Right atrium auricular region (tissue), 2 donors: ENCODE measurements around the gene CCNDBP1. TPM values are rescaled to one million over a fixed set of nuclear protein-coding genes. Genes with fewer than 3 reads are reported as not detected.
"Not testable (repeated sequence)": the region's sequence is repeated elsewhere in the genome, so short reads cannot be mapped to it uniquely, and the experiment has no call there.

Source experiments
- DNase-seq: peaks from one replicate; pipeline ENCODE4 v3.0.0-alpha.2; 2019; ENCODE audit warnings: low spot score
- H3K27ac ChIP-seq, 2 donors: fragments of 200-600 bp; sonication (generic); 1 replicate in 1 of 2; 2 replicates in 1 of 2; pipeline ENCODE4 v1.5.1; 2016 to 2019
- H3K27me3 ChIP-seq, 2 donors: fragments of 200-600 bp; sonication (generic); one replicate each; pipeline versions ENCODE4 v1.5.1 to v1.6.0; 2017 to 2019
- H3K36me3 ChIP-seq: fragments of 200-600 bp; sonication (generic); one replicate; pipeline ENCODE4 v1.5.1; 2016
- H3K4me1 ChIP-seq, 2 donors: fragments of 200-600 bp; sonication (generic); one replicate each; pipeline versions ENCODE4 v1.5.1 to v1.6.0; 2017 to 2019
- H3K4me3 ChIP-seq, 2 donors: fragments of 200-600 bp; sonication (generic); 1 replicate in 1 of 2; 2 replicates in 1 of 2; pipeline ENCODE4 v1.5.1; 2017 to 2019; ENCODE audit warnings: mild to moderate bottlenecking in 1 of 2, moderate library complexity in 1 of 2
- H3K9me3 ChIP-seq, 2 donors: fragments of 200-600 bp; sonication (generic); one replicate each; pipeline ENCODE4 v1.5.1; 2019
- total RNA-seq, 2 donors: library from RNA; depleted of rRNA; stranded (reverse); fragments of >200 nt; gene quantifications; one replicate each; pipeline ENCODE4 v1.1.0, GENCODE V29; 2016
- TF ChIP-seq, protein P1 (sequence below), 2 donors: fragments of 200-600 bp; sonication (generic); IDR thresholded peaks; one replicate each; pipeline ENCODE4 v1.5.1; 2019; ENCODE audit warnings: antibody characterized with exemption in 2 of 2

CCNDBP1 gene
- total RNA-seq, 2 donors from 2014 or later: 50.9 to 60.1 TPM

DNA sequence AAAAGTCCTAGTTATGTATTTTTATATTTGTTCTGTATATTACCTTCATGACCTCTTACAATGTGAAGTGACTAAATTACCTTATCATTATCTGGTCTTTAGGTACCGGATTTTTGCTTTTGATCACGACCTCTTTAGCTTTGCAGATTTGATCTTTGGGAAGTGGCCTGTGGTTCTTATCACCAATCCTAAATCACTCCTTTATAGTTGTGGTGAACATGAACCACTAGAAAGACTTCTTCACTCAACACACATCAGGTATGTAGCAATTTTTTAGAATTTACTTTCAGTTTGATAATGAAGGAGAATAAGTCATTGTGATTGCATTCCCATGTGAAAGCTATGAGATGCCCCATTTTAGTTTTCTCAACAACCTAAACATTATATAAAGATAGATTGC is 33.5 kb upstream of the CCNDBP1 start:
- no peak overlapping the region for H3K27ac ChIP-seq
- no peak for DNase-seq
- TF ChIP-seq, protein P1, sequence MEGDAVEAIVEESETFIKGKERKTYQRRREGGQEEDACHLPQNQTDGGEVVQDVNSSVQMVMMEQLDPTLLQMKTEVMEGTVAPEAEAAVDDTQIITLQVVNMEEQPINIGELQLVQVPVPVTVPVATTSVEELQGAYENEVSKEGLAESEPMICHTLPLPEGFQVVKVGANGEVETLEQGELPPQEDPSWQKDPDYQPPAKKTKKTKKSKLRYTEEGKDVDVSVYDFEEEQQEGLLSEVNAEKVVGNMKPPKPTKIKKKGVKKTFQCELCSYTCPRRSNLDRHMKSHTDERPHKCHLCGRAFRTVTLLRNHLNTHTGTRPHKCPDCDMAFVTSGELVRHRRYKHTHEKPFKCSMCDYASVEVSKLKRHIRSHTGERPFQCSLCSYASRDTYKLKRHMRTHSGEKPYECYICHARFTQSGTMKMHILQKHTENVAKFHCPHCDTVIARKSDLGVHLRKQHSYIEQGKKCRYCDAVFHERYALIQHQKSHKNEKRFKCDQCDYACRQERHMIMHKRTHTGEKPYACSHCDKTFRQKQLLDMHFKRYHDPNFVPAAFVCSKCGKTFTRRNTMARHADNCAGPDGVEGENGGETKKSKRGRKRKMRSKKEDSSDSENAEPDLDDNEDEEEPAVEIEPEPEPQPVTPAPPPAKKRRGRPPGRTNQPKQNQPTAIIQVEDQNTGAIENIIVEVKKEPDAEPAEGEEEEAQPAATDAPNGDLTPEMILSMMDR (IDR thresholded peaks at IDR 0.05): no peak
- peaks cover 41% of the 10 kb centered on the region for H3K36me3 ChIP-seq
- no peak overlapping the region for H3K4me3 ChIP-seq
- no peaks in the 10 kb centered on the region for H3K4me1 ChIP-seq
- no peaks in the 10 kb centered on the region for H3K27me3 ChIP-seq
- no peaks in the 10 kb centered on the region for H3K9me3 ChIP-seq

DNA sequence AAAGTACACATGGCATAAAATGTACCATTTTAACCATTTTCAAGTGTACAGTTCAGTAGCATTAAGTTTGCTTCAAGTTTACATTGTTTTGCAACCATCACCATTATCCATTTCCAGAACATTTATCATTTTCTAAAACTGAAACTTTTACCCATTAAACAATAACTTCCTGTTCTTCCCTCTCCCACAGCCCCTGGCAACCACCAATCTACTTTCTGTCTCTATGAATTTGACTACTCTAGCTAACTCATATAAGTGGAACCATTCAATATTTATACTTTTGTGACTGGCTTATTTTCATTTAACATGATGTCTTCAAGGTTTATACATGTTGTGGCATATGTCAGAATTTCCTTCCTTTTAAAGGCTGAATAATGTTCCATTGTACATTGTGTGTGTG is 31.9 kb upstream of the CCNDBP1 start:
- Histone ChIP-seq H3K27me3 (no peaks in the 10 kb centered on the region), H3K9me3 (no peaks in the 10 kb centered on the region), H3K27ac (no peak overlapping the region), H3K4me3 (no peak overlapping the region), H3K4me1 (no peaks in the 10 kb centered on the region), H3K36me3 (peaks cover 41% of the 10 kb centered on the region)
- no peak for DNase-seq
- TF ChIP-seq, protein P1 (IDR thresholded peaks at IDR 0.05): no peak

DNA sequence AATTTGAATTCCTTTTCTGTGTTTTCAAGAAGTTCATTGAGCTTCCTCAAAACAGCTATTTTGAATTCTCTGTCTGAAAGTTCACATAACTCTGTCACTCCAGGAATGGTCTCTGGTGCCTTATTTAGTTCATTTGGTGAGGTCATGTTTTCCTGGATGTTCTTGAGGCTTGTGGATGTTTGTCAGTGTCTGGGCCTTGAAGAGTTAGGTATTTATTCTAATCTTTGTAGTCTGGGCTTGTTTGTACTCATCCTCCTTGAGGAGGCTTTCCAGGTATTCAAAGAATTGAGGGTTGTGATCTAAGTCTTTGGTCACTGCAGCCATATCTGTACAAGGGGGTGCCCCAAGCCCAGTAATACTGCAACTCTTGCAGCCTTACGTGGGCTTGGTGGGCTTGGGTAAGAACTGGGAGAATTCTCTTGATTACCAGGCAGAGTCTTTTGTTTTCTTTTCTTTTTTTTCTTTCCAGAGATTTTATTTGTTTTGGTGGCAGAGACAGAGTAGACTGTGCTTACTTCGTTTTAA is 19.3 kb upstream of the CCNDBP1 start:
- H3K36me3 ChIP-seq: peaks cover 28% of the 10 kb centered on the region
- no peak overlapping the region for H3K4me3 ChIP-seq
- TF ChIP-seq, protein P1 (IDR thresholded peaks at IDR 0.05): no peak
- H3K27me3 ChIP-seq: no peaks in the 10 kb centered on the region
- no peaks in the 10 kb centered on the region for H3K9me3 ChIP-seq
- no peak for DNase-seq
- H3K27ac ChIP-seq: no peak overlapping the region
- H3K4me1 ChIP-seq: no peaks in the 10 kb centered on the region

DNA sequence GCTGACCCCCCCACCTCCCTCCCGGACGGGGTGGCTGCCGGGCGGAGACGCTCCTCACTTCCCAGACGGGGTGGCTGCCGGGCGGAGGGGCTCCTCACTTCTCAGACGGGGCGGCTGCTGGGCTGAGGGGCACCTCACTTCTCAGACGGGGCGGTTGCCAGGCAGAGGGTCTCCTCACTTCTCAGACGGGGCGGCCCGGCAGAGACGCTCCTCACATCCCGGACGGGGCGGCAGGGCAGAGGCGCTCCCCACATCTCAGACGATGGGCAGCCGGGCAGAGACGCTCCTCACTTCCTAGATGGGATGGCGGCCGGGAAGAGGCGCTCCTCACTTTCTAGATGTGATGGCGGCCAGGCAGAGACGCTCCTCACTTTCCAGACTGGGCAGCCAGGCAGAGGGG is 17.9 kb upstream of the CCNDBP1 start:
- not testable (repeated sequence) for H3K9me3 ChIP-seq, H3K4me1 ChIP-seq, H3K4me3 ChIP-seq, H3K27me3 ChIP-seq, H3K27ac ChIP-seq, DNase-seq
- H3K36me3 ChIP-seq: peaks cover 19% of the 10 kb centered on the region

DNA sequence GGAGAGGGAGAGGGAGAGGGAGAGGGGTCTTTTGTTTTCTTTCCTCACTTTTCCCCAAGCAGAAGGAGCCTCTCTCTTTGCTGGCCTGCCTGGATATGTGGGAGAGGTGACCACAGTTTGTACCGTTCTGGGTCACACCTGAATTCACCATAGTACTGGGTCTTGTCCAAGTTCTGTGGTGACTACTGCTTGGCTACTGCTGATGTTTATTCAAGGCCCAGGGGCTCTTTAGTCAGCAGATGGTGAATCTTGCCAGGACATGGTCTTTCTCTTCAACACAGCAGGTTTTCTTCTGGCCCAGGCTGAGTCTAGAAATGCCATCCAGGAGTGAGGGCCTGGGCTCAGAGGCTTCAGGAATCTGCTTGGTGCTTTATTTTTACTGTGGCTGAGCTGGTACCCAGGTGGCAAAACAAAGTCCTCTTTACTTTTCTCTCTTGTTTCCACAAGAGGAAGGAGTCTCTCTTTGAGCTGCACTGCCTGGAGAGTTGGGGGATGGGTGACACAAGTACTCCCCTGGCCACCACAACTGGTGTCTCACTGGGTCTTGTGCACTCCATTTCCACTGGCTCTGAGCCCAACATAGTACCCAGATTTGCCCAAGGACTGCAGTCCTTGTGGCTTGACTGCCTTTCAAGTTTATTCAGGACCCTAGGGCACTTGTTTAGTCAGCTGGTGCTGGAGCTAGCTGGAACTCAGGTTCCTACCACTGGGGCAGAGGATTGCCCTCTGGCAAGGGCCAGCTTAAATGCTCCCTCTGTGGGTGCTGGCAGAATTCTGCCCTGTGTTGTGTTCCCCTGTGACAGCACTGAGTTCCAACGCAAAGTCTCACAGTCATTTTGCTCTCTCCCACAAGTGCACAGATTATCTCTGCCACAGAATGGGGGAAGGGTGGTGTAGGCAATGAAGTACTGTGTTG is 16.8 kb upstream of the CCNDBP1 start:
- TF ChIP-seq, protein P1 (IDR thresholded peaks at IDR 0.05): no peak
- Histone ChIP-seq H3K27me3 (no peaks in the 10 kb centered on the region), H3K4me3 (no peak overlapping the region), H3K27ac (peak overlapping the region; percentile 6 to 22), H3K36me3 (peaks cover 21% of the 10 kb centered on the region), H3K4me1 (no peaks in the 10 kb centered on the region), H3K9me3 (no peaks in the 10 kb centered on the region)
- DNase-seq: no peak

DNA sequence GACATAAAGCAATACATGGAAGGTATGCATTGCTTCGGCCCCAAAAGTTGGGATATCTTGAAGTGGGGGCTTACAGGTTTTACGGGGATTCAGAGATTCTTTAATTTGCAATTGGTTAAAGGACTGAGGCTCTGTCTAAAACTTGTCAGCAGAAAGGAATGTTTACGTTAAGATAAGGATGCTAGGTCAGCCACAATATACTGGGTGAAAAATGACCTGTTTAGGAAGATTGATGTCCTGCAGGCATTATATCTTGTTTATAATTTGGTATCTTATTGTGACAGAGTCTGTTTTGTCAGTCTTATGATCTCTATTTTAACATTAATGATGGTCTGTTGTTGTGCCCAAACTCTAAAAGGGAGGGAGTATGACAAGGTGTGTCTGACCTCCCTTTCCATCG is 15.3 kb upstream of the CCNDBP1 start:
- Histone ChIP-seq H3K4me3 (no peak overlapping the region), H3K27ac (no peak overlapping the region), H3K36me3 (peaks cover 26% of the 10 kb centered on the region), H3K27me3 (no peaks in the 10 kb centered on the region), H3K9me3 (no peaks in the 10 kb centered on the region), H3K4me1 (no peaks in the 10 kb centered on the region)
- TF ChIP-seq, protein P1 (IDR thresholded peaks at IDR 0.05): no peak
- no peak for DNase-seq

DNA sequence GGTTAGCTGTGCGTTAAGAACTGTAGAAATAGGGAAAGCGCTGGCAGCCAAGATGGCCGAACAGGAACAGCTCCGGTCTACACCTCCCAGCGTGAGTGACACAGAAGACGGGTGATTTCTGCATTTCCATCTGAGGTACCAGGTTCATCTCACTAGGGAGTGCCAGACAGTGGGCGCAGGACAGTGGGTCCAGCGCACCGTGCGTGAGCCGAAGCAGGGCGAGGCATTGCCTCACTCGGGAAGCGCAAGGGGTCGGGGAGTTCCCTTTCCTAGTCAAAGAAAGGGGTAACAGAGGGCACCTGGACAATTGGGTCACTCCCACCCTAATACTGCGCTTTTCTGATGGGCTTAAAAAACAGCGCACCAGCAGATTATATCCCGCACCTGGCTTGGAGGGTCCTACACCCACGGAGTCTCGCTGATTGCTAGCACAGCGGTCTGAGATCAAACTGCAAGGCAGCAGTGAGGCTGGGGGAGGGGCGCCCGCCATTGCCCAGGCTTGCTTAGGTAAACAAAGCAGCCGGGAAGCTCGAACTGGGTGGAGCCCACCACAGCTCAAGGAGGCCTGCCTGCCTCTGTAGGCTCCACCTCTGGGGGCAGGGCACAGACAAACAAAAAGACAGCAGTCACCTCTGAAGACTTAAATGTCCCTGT is 9.4 kb upstream of the CCNDBP1 start:
- not testable (repeated sequence) for H3K9me3 ChIP-seq, H3K4me1 ChIP-seq, H3K27ac ChIP-seq, H3K4me3 ChIP-seq, DNase-seq, H3K27me3 ChIP-seq
- peaks cover 19% of the 10 kb centered on the region for H3K36me3 ChIP-seq

DNA sequence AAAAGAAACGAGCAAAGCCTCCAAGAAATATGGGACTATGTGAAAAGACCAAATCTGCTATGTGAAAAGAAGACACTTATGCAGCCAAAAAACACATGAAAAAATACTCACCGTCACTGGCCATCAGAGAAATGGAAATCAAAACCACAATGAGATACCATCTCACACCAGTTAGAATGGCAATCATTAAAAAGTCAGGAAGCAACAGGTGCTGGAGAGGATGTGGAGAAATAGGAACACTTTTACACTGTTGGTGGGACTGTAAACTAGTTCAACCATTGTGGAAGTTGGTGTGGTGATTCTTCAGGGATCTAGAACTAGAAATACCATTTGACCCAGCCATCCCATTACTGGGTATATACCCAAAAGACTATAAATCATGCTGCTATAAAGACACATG is 8.1 kb upstream of the CCNDBP1 start:
- peaks cover 23% of the 10 kb centered on the region for H3K36me3 ChIP-seq
- not testable (repeated sequence) for H3K4me3 ChIP-seq, H3K4me1 ChIP-seq, DNase-seq, H3K9me3 ChIP-seq, H3K27ac ChIP-seq, H3K27me3 ChIP-seq
